Measurements from ENCODE around the gene MLXIPL. TPM values are rescaled to one million over a fixed set of nuclear protein-coding genes. Genes with fewer than 3 reads are reported as not detected.

Gene MLXIPL
- total RNA-seq, 3 donors from 2014 or later, result 10.4 to 109 (median 21.3) TPM

DNA sequence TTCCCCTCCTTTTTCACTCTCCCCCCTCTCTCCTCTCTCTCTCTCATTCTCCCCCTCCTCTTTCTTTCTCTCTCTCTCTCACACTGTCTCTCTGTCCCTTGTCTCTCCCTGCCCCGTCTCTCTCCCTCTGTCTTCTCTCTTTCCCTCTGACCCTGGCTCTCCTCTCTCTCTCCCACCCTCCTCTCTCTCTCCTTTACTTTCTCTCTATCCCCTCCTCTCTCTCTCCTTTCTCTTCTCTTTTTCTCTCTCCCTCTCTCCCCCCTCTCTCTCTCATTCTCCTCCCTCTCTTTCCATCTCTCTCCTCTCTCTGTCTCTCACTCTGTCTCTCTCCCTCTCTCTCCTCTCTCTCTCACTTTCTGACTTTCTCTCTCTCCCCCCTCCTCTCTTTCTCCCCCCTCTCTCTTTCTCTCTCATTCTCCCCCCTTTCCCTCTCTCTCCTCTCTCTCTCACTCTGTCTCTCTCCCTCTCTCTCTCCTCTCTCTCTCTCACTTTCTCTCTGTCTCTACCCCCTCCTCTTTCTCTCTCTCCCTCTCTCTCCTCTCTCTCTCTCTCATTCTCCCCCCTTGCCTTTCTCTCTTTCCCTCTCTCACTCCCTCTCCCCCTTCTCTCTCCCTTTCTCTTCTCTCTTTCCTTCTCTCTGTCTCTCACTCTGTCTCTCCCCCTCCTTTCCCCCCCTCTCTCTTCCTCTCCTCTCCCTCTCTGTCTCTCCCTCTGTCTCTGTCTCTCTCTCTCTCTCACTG, 24.4 kb upstream of the MLXIPL start:
- peaks cover 2 to 22% of the 10 kb centered on the region in 2 donors for H3K27me3 ChIP-seq

DNA sequence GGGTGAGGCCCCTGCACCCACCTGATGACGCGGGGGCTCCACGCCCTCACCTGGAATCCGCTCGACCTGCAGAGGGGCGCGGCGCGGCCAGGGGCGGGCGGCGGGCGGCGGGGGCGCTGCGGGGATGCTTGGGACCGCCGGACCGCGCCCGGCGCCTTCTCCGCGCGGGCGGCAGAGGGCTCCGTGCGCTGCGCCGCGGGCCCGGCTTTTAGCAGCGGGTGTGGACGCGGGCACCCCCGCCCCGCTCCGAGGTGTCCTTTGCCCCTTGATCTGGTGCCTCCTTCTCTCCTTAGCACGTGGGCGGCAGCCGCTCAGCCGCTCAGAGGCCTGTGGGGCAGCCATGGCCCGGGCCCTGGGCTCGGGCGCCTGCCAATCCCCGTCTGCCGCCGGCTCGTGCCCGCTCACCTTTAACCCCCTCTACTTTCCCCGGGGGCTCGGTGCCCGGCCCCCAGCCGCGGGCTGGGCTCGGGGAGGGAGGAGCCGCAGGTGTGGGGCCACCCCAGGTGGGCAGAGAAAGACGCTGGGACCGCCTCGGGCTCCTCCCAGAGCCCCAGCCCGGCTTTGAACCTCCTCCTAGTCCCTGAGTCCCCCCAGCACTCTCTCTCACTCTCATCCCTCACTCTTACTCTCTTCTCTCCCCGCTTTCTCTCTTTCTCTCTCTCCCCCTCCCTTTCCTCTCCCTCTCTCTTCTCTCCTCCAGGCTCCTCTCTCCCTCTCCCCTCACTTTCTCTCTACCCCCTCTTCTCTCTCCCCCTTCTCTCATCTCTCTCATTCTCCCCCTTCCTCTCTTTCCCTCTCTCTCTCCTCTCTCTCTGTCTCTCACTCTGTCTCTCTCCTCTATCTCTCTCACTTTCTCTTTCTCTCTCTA, 23.6 kb upstream of the MLXIPL start:
- no peak for DNase-seq (ENCODE audit: low spot score in 2 of 2)
- peaks cover 2 to 22% of the 10 kb centered on the region in 2 donors for H3K27me3 ChIP-seq
- peak overlapping the region; percentile 21 to 70 (median 47) for H3K4me3 ChIP-seq
- TF ChIP-seq, protein P1, sequence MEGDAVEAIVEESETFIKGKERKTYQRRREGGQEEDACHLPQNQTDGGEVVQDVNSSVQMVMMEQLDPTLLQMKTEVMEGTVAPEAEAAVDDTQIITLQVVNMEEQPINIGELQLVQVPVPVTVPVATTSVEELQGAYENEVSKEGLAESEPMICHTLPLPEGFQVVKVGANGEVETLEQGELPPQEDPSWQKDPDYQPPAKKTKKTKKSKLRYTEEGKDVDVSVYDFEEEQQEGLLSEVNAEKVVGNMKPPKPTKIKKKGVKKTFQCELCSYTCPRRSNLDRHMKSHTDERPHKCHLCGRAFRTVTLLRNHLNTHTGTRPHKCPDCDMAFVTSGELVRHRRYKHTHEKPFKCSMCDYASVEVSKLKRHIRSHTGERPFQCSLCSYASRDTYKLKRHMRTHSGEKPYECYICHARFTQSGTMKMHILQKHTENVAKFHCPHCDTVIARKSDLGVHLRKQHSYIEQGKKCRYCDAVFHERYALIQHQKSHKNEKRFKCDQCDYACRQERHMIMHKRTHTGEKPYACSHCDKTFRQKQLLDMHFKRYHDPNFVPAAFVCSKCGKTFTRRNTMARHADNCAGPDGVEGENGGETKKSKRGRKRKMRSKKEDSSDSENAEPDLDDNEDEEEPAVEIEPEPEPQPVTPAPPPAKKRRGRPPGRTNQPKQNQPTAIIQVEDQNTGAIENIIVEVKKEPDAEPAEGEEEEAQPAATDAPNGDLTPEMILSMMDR (IDR thresholded peaks at IDR 0.05), result no peak
- TF ChIP-seq POLR2AphosphoS5 (IDR thresholded peaks at IDR 0.05) (no peak), POLR2A (IDR thresholded peaks at IDR 0.05) (no peak)
- H3K36me3 ChIP-seq, result no peaks in the 10 kb centered on the region
- intact Hi-C loops (cut with DNase I; ENCODE audit: low total_unique reads), result no loop called here
- no peaks in the 10 kb centered on the region for H3K9me3 ChIP-seq
- peaks cover 0 to 3% of the 10 kb centered on the region in 2 donors for H3K4me1 ChIP-seq
- H3K27ac ChIP-seq, result no peak overlapping the region

More for the DNA sequence above, 24.4 kb upstream of the MLXIPL start:
- H3K9me3 ChIP-seq, result no peaks in the 10 kb centered on the region
- H3K4me3 ChIP-seq, result no peak overlapping the region
- H3K36me3 ChIP-seq, result no peaks in the 10 kb centered on the region
- H3K27ac ChIP-seq, result no peak overlapping the region
- TF ChIP-seq, protein P1 (IDR thresholded peaks at IDR 0.05), result no peak
- TF ChIP-seq POLR2A (IDR thresholded peaks at IDR 0.05), result no peak
- intact Hi-C loops (cut with DNase I; ENCODE audit: low total_unique reads), result no loop called here
- H3K4me1 ChIP-seq, result peaks cover 0 to 3% of the 10 kb centered on the region in 2 donors
- DNase-seq (ENCODE audit: low spot score in 2 of 2), result no peak

DNA sequence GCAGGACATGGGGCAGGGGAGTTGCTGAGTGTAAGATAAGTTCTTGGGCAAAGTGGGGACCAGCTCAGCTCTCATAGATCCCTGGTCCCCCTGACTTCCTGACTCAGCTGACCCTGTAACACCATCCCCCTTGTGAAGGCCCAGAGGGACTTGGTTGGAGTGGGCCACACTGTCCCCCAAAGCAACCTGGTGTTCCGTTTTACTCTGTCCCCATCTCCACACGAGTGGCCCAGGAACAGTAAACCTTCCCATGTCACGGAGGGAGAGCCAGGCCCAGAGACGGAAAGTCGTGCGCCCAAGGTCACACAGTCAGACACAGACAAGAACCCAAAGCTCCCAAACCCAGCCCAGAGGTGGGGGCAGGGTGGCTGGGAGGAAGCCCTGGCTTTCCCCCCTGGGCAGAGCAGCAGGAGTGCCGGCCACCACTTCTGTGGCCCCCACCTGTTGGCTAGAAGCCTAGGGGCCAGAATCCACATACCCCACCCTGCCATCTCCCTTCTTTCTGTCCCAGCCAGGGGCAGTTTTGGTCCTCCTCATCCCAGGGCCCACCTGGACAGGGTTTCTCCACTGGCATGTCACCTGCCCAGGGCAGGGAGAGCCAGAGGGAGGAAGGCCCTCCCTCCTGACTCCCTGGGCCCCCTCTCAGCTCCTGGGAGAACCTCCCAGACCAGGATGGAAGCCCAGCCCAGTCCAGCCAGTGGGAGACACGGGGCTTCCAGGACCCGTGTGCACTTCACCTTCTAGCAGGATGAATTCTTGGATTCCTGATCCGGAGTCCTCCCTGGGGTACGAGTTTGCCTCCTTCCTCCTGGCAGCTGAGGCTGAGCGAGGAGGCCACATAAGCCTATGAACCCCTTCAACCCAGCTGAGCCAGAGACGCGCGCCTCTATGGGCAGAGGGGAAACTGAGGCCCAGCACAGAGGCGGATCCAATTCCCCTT, 22.7 kb upstream of the MLXIPL start:
- no peak for DNase-seq (ENCODE audit: low spot score in 2 of 2)
- intact Hi-C loops (cut with DNase I; ENCODE audit: low total_unique reads), result no loop called here
- Histone ChIP-seq H3K4me3 (peak overlapping the region in 2 of 3 donors; percentile 47 to 70), H3K4me1 (peaks cover 0 to 3% of the 10 kb centered on the region in 2 donors), H3K27me3 (peaks cover 2 to 22% of the 10 kb centered on the region in 2 donors), H3K27ac (no peak overlapping the region), H3K36me3 (no peaks in the 10 kb centered on the region), H3K9me3 (no peaks in the 10 kb centered on the region)
- TF ChIP-seq POLR2AphosphoS5 (IDR thresholded peaks at IDR 0.05), result no peak
- TF ChIP-seq, protein P1 (IDR thresholded peaks at IDR 0.05), result no peak
- TF ChIP-seq POLR2A (IDR thresholded peaks at IDR 0.05), result no peak

DNA sequence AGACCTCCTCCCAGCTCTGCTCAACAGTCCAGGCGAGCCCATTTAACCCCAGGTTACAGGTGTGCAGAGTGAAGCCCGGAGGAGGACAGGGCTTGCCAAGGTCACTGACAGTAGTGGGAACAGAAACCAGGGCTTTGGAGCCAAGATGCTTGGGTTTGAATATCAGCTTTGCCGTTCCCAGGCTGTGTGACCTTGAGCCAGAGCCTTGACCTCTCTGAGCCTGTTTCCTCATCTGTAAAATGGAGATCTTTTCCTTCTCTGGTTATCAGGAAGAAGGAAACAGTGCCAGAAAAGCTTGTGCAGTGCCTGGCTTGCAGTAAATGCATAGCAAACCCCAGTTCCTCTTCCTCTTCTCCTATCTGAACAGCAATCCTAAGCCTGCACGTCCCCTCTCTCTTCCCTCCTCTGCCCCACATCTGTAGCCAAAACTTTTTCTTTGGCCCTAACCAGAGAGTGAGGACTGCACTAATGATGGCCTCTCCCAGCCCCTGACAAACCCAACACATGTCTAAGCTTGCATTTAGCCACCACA, 21.4 kb upstream of the MLXIPL start:
- H3K4me1 ChIP-seq, result peaks cover 0 to 3% of the 10 kb centered on the region in 2 donors
- peaks cover 2 to 17% of the 10 kb centered on the region in 2 donors for H3K27me3 ChIP-seq
- peaks cover 9 to 10% of the 10 kb centered on the region in 2 donors for H3K9me3 ChIP-seq
- H3K4me3 ChIP-seq, result no peak overlapping the region
- intact Hi-C loops (cut with DNase I; ENCODE audit: low total_unique reads), result no loop called here
- no peak for DNase-seq (ENCODE audit: low spot score in 2 of 2)
- H3K27ac ChIP-seq, result no peak overlapping the region
- TF ChIP-seq POLR2AphosphoS5 (IDR thresholded peaks at IDR 0.05), result no peak
- no peak for TF ChIP-seq POLR2A (IDR thresholded peaks at IDR 0.05)
- TF ChIP-seq, protein P1 (IDR thresholded peaks at IDR 0.05), result no peak
- no peaks in the 10 kb centered on the region for H3K36me3 ChIP-seq

All from breast epithelium (tissue), 4 donors.